Lung (tissue), 12 donors: ENCODE data around the gene ZYG11B. TPM values are rescaled to one million over a fixed set of nuclear protein-coding genes. Genes with fewer than 3 reads are reported as not detected.

ENCODE experiments used
- ATAC-seq: fragments of 200-7000 bp; cut with Tn5 transposase; one replicate; pipeline ENCODE4 v1.9.1; 2020; ENCODE audit warnings: moderate number of reproducible peaks; ENCODE audit not compliant: insufficient read depth, low FRiP score
- DNase-seq, 3 donors: peaks; one replicate each; pipeline ENCODE4 v3.0.0-alpha.2; 2013 to 2017
- H3K27ac ChIP-seq, 2 donors: one replicate each; pipeline ENCODE4 v1.5.1; 2013; ENCODE audit warnings: mild to moderate bottlenecking in 2 of 2, moderate library complexity in 2 of 2, control low read depth in 1 of 2, inconsistent platforms in 1 of 2, low read depth in 1 of 2, low read length in 1 of 2
- H3K27me3 ChIP-seq, 3 donors: one replicate each; pipeline ENCODE4 v1.5.1; 2013; ENCODE audit warnings: low read length in 2 of 3; ENCODE audit not compliant: control insufficient read depth in 3 of 3, insufficient read depth in 3 of 3
- H3K36me3 ChIP-seq, 4 donors: one replicate each; pipeline ENCODE4 v1.5.1; 2013; ENCODE audit warnings: low read length in 4 of 4, mild to moderate bottlenecking in 1 of 4, moderate library complexity in 1 of 4; ENCODE audit not compliant: control insufficient read depth in 4 of 4, insufficient read depth in 4 of 4
- H3K4me1 ChIP-seq, 5 donors: one replicate each; pipeline ENCODE4 v1.5.1; 2013; ENCODE audit warnings: low read length in 5 of 5, mild to moderate bottlenecking in 2 of 5, moderate library complexity in 1 of 5; ENCODE audit not compliant: control insufficient read depth in 5 of 5, insufficient read depth in 5 of 5
- H3K4me3 ChIP-seq: one replicate; pipeline ENCODE4 v1.5.1; 2013; ENCODE audit warnings: mild to moderate bottlenecking, control low read depth, moderate library complexity
- H3K9ac ChIP-seq, 2 donors: one replicate each; pipeline ENCODE4 v1.5.1; 2013; ENCODE audit warnings: low read length in 2 of 2, control low read depth in 1 of 2; ENCODE audit not compliant: insufficient read depth in 1 of 2
- H3K9me3 ChIP-seq, 4 donors: one replicate each; pipeline ENCODE4 v1.5.1; 2013; ENCODE audit warnings: low read length in 3 of 4, mild to moderate bottlenecking in 1 of 4, moderate library complexity in 1 of 4; ENCODE audit not compliant: control insufficient read depth in 4 of 4, insufficient read depth in 3 of 4
- WGBS, 2 donors: extraction: QIAGEN DNeasy Blood & Tissue Kit; methylation state at CpG; one replicate each; pipeline ENCODE4 v1.1.7; 2013; 5-methylcytosine and 5-hydroxymethylcytosine counted together
- polyA plus RNA-seq, 2 donors: library from polyadenylated mRNA; stranded (reverse); fragments of 200-250 nt; gene quantifications; one replicate each; pipeline ENCODE4 v1.2.1, GENCODE V29; 2013
- total RNA-seq, 2 donors: library from RNA; depleted of rRNA in 1 of 2; stranded (reverse); fragments of >200 nt in 1 of 2; gene quantifications; one replicate each; pipeline ENCODE4 v1.2.1, GENCODE V29; 2014 to 2021
- TF ChIP-seq, protein P1 (sequence below): IDR thresholded peaks from 2 replicates; pipeline ENCODE4 v1.5.1; 2012; ENCODE audit warnings: mild to moderate bottlenecking; ENCODE audit errors: control extremely low read depth, extremely low read depth
- donor health status: control.
- donor health status: control.
- donor health status: Bipolar disorder and iron deficiency.
- donor health status: healthy.
- donor health status: DM: yes; HTN: yes; CAD: no.

ZYG11B gene
- total and polyA plus RNA-seq, 4 donors: 5.7 to 39.0 (median 16.8) TPM

DNA sequence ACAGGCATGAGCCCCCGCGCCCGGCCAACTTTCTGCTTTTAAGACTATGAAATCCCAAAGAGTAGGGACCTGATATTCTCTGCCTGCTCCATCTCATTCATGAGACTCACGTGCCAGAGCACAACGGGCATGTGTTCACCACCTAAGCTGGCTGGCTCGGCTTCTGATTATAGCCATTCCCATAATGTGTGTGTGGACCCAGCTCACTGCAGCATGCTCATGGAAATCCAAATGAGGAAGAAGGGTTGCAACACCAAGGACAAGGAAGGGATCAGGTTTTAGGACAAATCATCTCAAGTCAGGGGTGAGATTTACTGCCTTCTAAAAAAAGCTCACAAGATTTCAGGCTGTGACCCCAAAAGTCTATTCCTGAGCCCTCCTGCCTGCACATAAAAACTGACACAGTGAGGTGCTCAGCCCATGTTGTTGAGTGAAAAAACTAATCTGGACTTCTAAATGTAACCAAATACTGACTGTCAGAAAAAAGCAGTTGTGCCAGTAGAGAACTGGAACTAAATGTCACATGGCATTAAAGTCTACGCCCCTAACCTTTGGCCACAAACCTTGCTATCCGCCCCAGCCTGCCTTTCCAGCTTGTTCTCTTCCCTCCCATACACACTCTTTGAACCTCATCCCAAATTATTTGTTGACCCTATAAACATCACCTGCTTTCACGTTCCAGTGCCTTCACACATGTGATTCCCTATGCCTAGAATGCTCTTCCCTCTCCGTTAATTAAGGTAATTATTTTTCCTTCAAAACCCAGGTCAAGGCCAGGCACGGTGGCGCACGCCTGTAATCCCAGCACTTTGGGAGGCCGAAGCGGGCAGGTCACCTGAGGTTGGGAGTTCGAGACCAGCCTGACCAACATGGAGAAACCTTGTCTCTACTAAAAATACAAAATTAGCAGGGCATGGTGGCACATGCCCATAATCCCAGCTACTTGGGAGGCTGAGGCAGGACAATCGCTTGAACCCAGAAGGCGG is 19.0 kb upstream of the ZYG11B start:
- DNase-seq: no peak
- 88 to 92% methylated on average over 18 of the region's 18 CpGs for WGBS, 2 donors
- TF ChIP-seq, protein P1, sequence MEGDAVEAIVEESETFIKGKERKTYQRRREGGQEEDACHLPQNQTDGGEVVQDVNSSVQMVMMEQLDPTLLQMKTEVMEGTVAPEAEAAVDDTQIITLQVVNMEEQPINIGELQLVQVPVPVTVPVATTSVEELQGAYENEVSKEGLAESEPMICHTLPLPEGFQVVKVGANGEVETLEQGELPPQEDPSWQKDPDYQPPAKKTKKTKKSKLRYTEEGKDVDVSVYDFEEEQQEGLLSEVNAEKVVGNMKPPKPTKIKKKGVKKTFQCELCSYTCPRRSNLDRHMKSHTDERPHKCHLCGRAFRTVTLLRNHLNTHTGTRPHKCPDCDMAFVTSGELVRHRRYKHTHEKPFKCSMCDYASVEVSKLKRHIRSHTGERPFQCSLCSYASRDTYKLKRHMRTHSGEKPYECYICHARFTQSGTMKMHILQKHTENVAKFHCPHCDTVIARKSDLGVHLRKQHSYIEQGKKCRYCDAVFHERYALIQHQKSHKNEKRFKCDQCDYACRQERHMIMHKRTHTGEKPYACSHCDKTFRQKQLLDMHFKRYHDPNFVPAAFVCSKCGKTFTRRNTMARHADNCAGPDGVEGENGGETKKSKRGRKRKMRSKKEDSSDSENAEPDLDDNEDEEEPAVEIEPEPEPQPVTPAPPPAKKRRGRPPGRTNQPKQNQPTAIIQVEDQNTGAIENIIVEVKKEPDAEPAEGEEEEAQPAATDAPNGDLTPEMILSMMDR: no peak
- H3K4me1 ChIP-seq: peaks cover 0 to 3% (median 0%) of the 10 kb centered on the region in 5 donors
- ATAC-seq: no peak
- no peak overlapping the region for H3K9ac ChIP-seq
- no peaks in the 10 kb centered on the region for H3K36me3 ChIP-seq
- no peaks in the 10 kb centered on the region for H3K27me3 ChIP-seq
- no peak overlapping the region for H3K4me3 ChIP-seq
- H3K27ac ChIP-seq: no peak overlapping the region
- no peaks in the 10 kb centered on the region for H3K9me3 ChIP-seq

DNA sequence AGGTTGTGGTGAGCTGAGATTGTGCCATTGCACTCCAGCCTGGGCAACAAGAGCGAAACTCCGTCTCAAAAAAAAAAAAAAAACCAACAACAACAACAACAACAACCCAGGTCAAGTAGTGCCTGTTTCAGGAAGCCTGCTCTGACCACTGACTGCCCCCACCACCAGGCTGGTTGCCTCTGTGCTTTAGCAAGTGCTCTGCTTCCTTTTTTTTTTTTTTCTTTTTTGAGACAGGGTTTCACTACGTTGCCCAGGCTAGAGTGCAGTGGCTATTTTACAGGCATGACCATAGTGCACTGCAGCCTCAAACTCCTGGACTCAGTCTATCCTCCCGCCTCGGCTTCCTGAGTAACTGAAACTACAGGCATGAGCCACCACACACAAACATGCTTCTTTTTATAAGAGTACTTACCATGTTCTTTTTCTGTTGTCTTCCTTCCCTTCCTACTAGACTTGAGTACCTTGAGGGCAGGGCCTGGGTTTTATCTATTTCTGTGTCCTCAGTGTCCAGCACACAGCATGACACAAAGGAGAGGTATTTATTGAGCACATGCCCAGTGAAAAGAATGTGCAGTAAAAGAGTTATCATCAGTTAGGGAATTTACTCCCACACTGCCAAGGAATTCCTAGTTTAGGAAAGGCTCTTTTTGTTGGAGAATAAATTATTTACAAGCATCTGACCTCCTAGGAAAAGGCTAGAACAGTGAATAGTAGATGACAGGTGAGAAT is 18.2 kb upstream of the ZYG11B start:
- no peak overlapping the region for H3K9ac ChIP-seq

DNA sequence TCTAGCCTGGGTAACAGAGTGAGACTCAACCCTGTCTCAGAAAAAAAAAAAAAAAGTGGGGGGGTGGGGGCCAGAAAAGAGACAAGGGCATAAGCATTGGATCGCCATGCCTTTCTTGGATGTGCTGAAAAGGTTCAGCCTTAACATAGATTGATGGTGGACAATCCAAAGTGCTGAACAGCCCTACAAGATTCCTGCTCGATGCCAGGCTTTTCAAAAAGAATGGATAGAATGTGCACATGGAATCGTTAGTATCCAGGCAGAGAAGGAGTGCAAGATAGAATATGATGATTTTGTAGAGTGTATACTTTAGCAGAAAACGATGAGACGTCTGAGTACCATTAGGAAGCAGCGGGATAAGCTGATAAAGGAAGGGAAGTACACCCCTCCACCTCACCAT is 17.2 kb upstream of the ZYG11B start:
- TF ChIP-seq, protein P1: no peak
- Histone ChIP-seq H3K9me3 (no peaks in the 10 kb centered on the region), H3K27ac (no peak overlapping the region), H3K27me3 (no peaks in the 10 kb centered on the region), H3K36me3 (no peaks in the 10 kb centered on the region), H3K9ac (no peak overlapping the region), H3K4me3 (no peak overlapping the region), H3K4me1 (no peaks in the 10 kb centered on the region)
- ATAC-seq: no peak
- DNase-seq: no peak
- WGBS, 2 donors: 46 to 60% methylated on average over 6 of the region's 6 CpGs

More for the DNA sequence above, 18.2 kb upstream of the ZYG11B start:
- no peaks in the 10 kb centered on the region for H3K36me3 ChIP-seq
- no peak overlapping the region for H3K27ac ChIP-seq
- H3K9me3 ChIP-seq: no peaks in the 10 kb centered on the region
- H3K27me3 ChIP-seq: no peaks in the 10 kb centered on the region
- no peak for ATAC-seq
- H3K4me3 ChIP-seq: no peak overlapping the region
- peaks cover 0 to 3% (median 0%) of the 10 kb centered on the region in 5 donors for H3K4me1 ChIP-seq
- WGBS, 2 donors: 61 to 64% methylated on average over 5 of the region's 5 CpGs
- DNase-seq: no peak
- TF ChIP-seq, protein P1: no peak
